Activated naive CD8-positive, alpha-beta T cell treated with anti-CD3 and anti-CD28 coated beads, Interleukin-2, amount 50 U/mL, for 24 hours (primary cell): ENCODE measurements around the gene SLC6A4.
"Not testable (repeated sequence)": the region's sequence is repeated elsewhere in the genome, so short reads cannot be mapped to it uniquely, and the experiment has no call there.

ENCODE experiments used
- ATAC-seq: fragments of 150-1000 bp; cut with Tn5 transposase; one replicate; pipeline ENCODE4 v1.10.0; 2021
- DNase-seq: peaks from one replicate; pipeline ENCODE4 v3.0.0; 2021
- H3K27ac Mint-ChIP-seq: one replicate; pipeline ENCODE4 v1.8.0; 2021; ENCODE audit warnings: mild to moderate bottlenecking, mixed read lengths
- H3K27me3 Mint-ChIP-seq: one replicate; pipeline ENCODE4 v1.8.0; 2021; ENCODE audit warnings: mixed read lengths
- H3K36me3 Mint-ChIP-seq: one replicate; pipeline ENCODE4 v1.8.0; 2021; ENCODE audit warnings: low read depth, mixed read lengths
- H3K4me1 Mint-ChIP-seq: one replicate; pipeline ENCODE4 v1.8.0; 2021; ENCODE audit warnings: mixed read lengths
- H3K4me3 Mint-ChIP-seq: one replicate; pipeline ENCODE4 v1.8.0; 2021; ENCODE audit warnings: mild to moderate bottlenecking, moderate library complexity, mixed read lengths
- H3K9me3 Mint-ChIP-seq: one replicate; pipeline ENCODE4 v1.8.0; 2021; ENCODE audit warnings: mixed read lengths

Gene SLC6A4

GRCh38 chr17:30158896-30159625 lies 76.4 kb downstream of the SLC6A4 start:
- H3K36me3 Mint-ChIP-seq = peaks cover 54% of the 10 kb centered on the region
- no peak overlapping the region for H3K4me3 Mint-ChIP-seq
- ATAC-seq (no peak), DNase-seq (no peak)
- peaks cover 25% of the 10 kb centered on the region for H3K4me1 Mint-ChIP-seq
- H3K27ac Mint-ChIP-seq = no peak overlapping the region
- H3K27me3 Mint-ChIP-seq = no peaks in the 10 kb centered on the region
- H3K9me3 Mint-ChIP-seq = peaks cover 9% of the 10 kb centered on the region

GRCh38 chr17:30155389-30155788 lies 80.1 kb downstream of the SLC6A4 start:
- no peak overlapping the region for H3K27ac Mint-ChIP-seq
- H3K36me3 Mint-ChIP-seq = peaks cover 49% of the 10 kb centered on the region
- no peak for ATAC-seq
- DNase-seq = no peak
- H3K27me3 Mint-ChIP-seq = no peaks in the 10 kb centered on the region
- H3K4me1 Mint-ChIP-seq = peaks cover 27% of the 10 kb centered on the region
- H3K9me3 Mint-ChIP-seq = peaks cover 9% of the 10 kb centered on the region
- H3K4me3 Mint-ChIP-seq = no peak overlapping the region

- H3K27me3 Mint-ChIP-seq = no peaks in the 10 kb centered on the region
- H3K9me3 Mint-ChIP-seq = no peaks in the 10 kb centered on the region
- DNase-seq = no peak
- peaks cover 36% of the 10 kb centered on the region for H3K36me3 Mint-ChIP-seq
- H3K4me1 Mint-ChIP-seq = peaks cover 19% of the 10 kb centered on the region
- H3K4me3 Mint-ChIP-seq = no peak overlapping the region
- no peak overlapping the region for H3K27ac Mint-ChIP-seq
- no peak for ATAC-seq
Measured at GRCh38 chr17:30153463-30153862, 82.0 kb downstream of the SLC6A4 start.

- H3K36me3 Mint-ChIP-seq = peaks cover 23% of the 10 kb centered on the region
- peaks cover 16% of the 10 kb centered on the region for H3K4me1 Mint-ChIP-seq
- no peaks in the 10 kb centered on the region for H3K27me3 Mint-ChIP-seq
- no peak for ATAC-seq
- H3K27ac Mint-ChIP-seq = no peak overlapping the region
- DNase-seq = no peak
- H3K9me3 Mint-ChIP-seq = no peaks in the 10 kb centered on the region
- no peak overlapping the region for H3K4me3 Mint-ChIP-seq
Measured at GRCh38 chr17:30151471-30151870, 84.0 kb downstream of the SLC6A4 start.

- DNase-seq (no peak), ATAC-seq (no peak)
- peaks cover 19% of the 10 kb centered on the region for H3K4me1 Mint-ChIP-seq
- no peaks in the 10 kb centered on the region for H3K9me3 Mint-ChIP-seq
- H3K27me3 Mint-ChIP-seq = no peaks in the 10 kb centered on the region
- no peak overlapping the region for H3K4me3 Mint-ChIP-seq
- H3K36me3 Mint-ChIP-seq = peaks cover 22% of the 10 kb centered on the region
- no peak overlapping the region for H3K27ac Mint-ChIP-seq
Measured at GRCh38 chr17:30148376-30148775, 87.1 kb downstream of the SLC6A4 start.

GRCh38 chr17:30147860-30148259 lies 87.6 kb downstream of the SLC6A4 start:
- not testable (repeated sequence) for H3K27ac Mint-ChIP-seq, H3K4me3 Mint-ChIP-seq, H3K9me3 Mint-ChIP-seq

More at GRCh38 chr17:30147860-30148259, 87.6 kb downstream of the SLC6A4 start:
- not testable (repeated sequence) for ATAC-seq, H3K27me3 Mint-ChIP-seq
- DNase-seq = peak; percentile 17
- Mint-ChIP-seq H3K4me1 (peaks cover 19% of the 10 kb centered on the region), H3K36me3 (peaks cover 18% of the 10 kb centered on the region)
